HepG2 (cell line): ENCODE results near the gene M1AP. TPM values are rescaled to one million over a fixed set of nuclear protein-coding genes. Genes with fewer than 3 reads are reported as not detected.

Experiments used
- ERF ChIP-seq: IDR thresholded peaks from 2 replicates; pipeline ENCODE4 v1.6.1; 2018; ENCODE audit warnings: missing biosample characterization, missing genetic modification reagents
- JUNB ChIP-seq: sonication (generic); formaldehyde crosslinking; IDR thresholded peaks from 2 replicates; pipeline ENCODE4 v1.8.0; 2022; ENCODE audit warnings: missing genetic modification reagents, mild to moderate bottlenecking, borderline replicate concordance
- LBX2 ChIP-seq: sonication (generic); formaldehyde crosslinking; IDR thresholded peaks from 2 replicates; pipeline ENCODE4 v1.5.0; 2020; ENCODE audit warnings: missing genetic modification reagents, mild to moderate bottlenecking, borderline replicate concordance
- MAZ ChIP-seq, 2 experiments: sonication (generic) in 1 of 2; formaldehyde crosslinking in 1 of 2; IDR thresholded peaks; 2 replicates each; pipeline versions ENCODE4 v1.5.0 to v1.6.1; 2012 to 2020; ENCODE audit warnings: low read depth in 2 of 2, mild to moderate bottlenecking in 2 of 2, borderline replicate concordance in 1 of 2, improper control_type of control experiment in 1 of 2, low read length in 1 of 2, missing genetic modification reagents in 1 of 2, moderate library complexity in 1 of 2
- MBNL3 ChIP-seq: fragments of 250-450 bp; sonication (Bioruptor Pico); conservative IDR thresholded peaks from 2 replicates; pipeline ENCODE4 v1.8.0; 2022; ENCODE audit warnings: mild to moderate bottlenecking, inconsistent platforms
- RAD51 ChIP-seq: fragments of 450-650 bp; IDR thresholded peaks from 2 replicates; pipeline ENCODE4 v1.6.1; 2016; ENCODE audit warnings: borderline replicate concordance
- SETDB1 ChIP-seq: sonication (generic); formaldehyde crosslinking; IDR thresholded peaks from 2 replicates; pipeline ENCODE4 v1.5.1; 2020; ENCODE audit warnings: missing genetic modification reagents, mild to moderate bottlenecking, borderline replicate concordance
- SPEN ChIP-seq: sonication (generic); formaldehyde crosslinking; IDR thresholded peaks from 2 replicates; pipeline ENCODE4 v1.5.1; 2020; ENCODE audit warnings: low read depth, mild to moderate bottlenecking, missing genetic modification reagents
- ZBTB43 ChIP-seq: sonication (generic); formaldehyde crosslinking; conservative IDR thresholded peaks from 2 replicates; pipeline ENCODE4 v1.4.0; 2020; ENCODE audit warnings: missing genetic modification reagents
- ZBTB44 ChIP-seq: sonication (generic); formaldehyde crosslinking; IDR thresholded peaks from 2 replicates; pipeline ENCODE4 v1.4.0; 2020; ENCODE audit warnings: missing genetic modification reagents
- ZBTB49 ChIP-seq: sonication (generic); formaldehyde crosslinking; IDR thresholded peaks from 2 replicates; pipeline ENCODE4 v1.4.0; 2020; ENCODE audit warnings: missing genetic modification reagents, borderline replicate concordance
- ZNF704 ChIP-seq: sonication (generic); formaldehyde crosslinking; IDR thresholded peaks from 2 replicates; pipeline ENCODE4 v1.8.1; 2023; ENCODE audit warnings: mild to moderate bottlenecking, inconsistent platforms, moderate library complexity, missing genetic modification reagents, borderline replicate concordance
- polyA plus RNA-seq, 8 experiments: library from polyadenylated mRNA; depleted of rRNA in 3 of 8; stranded (reverse) in 7 of 8; unstranded in 1 of 8; fragments of >200 nt; fragmentation: Illumina TruSeq in 4 of 8; extraction: Trizol in 4 of 8; gene quantifications; 2 replicates each; pipeline versions ENCODE4 v1.2.1 to v1.2.3, GENCODE V29; 2011 to 2016; ENCODE audit warnings: low read depth in 4 of 8, missing spikeins in 1 of 8, mixed read lengths in 1 of 8; ENCODE audit not compliant: insufficient read depth in 1 of 8
- total RNA-seq, 5 experiments: library from RNA; depleted of rRNA; stranded (reverse); fragments of >200 nt; fragmentation: Illumina TruSeq; extraction: Trizol; gene quantifications; 2 replicates each; pipeline ENCODE4 v1.2.3, GENCODE V29; 2016; ENCODE audit warnings: low read depth in 1 of 5
- TF ChIP-seq, protein P1 (sequence below): sonication (generic); formaldehyde crosslinking; IDR thresholded peaks from 2 replicates; pipeline ENCODE4 v1.5.0; 2020; ENCODE audit warnings: mild to moderate bottlenecking, low read depth, missing genetic modification reagents, borderline replicate concordance
- TF ChIP-seq, protein P2 (sequence below): IDR thresholded peaks from 2 replicates; pipeline ENCODE4 v1.6.1; 2016; ENCODE audit warnings: control low read depth

M1AP gene
- total and polyA plus RNA-seq, 2 of the 13 experiments (the other 11 are each of a cell fraction or from before 2014, with no cell fraction given), result not detected

- TF ChIP-seq ZBTB43 (no peak), LBX2 (0 out of 2 replicates have a peak, but pooled peaks have one; percentile 27), RAD51 (no peak), MAZ (IDR thresholded peaks at IDR 0.05; ENCODE audit: borderline replicate concordance, low read depth, low read length) (no peak), MAZ (CRISPR knock-in tag; IDR thresholded peaks at IDR 0.05; ENCODE audit: low read depth) (no peak), ZNF704 (no peak), SPEN (CRISPR knock-in tag) (no peak), ZBTB44 (CRISPR knock-in tag) (no peak), ERF (CRISPR knock-in tag) (no peak), ZBTB49 (CRISPR knock-in tag) (no peak), MBNL3 (CRISPR knock-in tag) (no peak), JUNB (CRISPR knock-in tag) (no peak), SETDB1 (CRISPR knock-in tag) (no peak)
- TF ChIP-seq, protein P1, sequence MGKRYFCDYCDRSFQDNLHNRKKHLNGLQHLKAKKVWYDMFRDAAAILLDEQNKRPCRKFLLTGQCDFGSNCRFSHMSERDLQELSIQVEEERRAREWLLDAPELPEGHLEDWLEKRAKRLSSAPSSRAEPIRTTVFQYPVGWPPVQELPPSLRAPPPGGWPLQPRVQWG (CRISPR knock-in tag), result no peak
- TF ChIP-seq, protein P2, sequence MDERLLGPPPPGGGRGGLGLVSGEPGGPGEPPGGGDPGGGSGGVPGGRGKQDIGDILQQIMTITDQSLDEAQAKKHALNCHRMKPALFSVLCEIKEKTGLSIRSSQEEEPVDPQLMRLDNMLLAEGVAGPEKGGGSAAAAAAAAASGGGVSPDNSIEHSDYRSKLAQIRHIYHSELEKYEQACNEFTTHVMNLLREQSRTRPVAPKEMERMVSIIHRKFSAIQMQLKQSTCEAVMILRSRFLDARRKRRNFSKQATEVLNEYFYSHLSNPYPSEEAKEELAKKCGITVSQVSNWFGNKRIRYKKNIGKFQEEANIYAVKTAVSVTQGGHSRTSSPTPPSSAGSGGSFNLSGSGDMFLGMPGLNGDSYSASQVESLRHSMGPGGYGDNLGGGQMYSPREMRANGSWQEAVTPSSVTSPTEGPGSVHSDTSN (CRISPR knock-in tag), result no peak
Measured at GRCh38 chr2:74524955-74525716, 123.0 kb downstream of the M1AP start (continued).
